NCI-H446 treated with DMSO at 0.1 percent for 48 hours (cell line): ENCODE results near the gene CDCP2.

Experiments used
- DNase-seq: peaks from one replicate; lab custom pipeline; 2025; lab: John Stamatoyannopoulos, UW

The CDCP2 gene

GRCh38 chr1:54136963-54137533 is 15.8 kb downstream of the CDCP2 start:
- DNase-seq = no peak

DNA sequence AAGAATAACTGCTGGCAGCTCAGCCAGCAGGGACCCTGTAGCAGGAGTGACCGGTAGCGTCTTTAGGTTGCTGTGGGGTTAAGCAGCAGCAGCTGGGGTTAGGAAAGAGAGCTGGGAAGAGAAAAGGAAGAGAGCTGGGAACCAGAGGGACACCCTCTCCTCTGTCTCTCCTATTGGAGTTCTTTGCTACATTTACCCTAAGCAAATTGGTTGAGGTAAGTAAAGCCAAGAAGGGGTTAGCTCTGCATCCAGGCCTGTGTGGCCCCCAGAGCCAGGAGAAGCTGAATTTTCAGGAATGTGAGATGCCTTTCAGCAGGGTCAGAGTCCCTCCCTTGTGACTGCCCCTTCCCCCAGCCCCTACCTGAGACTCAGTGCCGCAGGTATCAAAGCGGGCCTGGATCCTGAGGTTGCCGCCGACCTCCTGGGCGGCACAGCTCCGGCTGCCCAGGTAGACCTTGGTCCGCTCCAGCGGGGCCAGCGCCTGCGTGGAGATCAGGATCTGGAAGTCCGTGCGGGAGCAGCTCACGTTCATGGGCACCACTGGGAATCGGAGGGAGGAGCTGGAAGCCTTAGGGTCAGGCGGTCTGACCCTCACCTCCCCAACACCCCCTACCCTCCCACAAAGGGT is 16.4 kb downstream of the CDCP2 start:
- DNase-seq = no peak

- no peak for DNase-seq
Measured at GRCh38 chr1:54135436-54136120, 17.2 kb downstream of the CDCP2 start.

DNA sequence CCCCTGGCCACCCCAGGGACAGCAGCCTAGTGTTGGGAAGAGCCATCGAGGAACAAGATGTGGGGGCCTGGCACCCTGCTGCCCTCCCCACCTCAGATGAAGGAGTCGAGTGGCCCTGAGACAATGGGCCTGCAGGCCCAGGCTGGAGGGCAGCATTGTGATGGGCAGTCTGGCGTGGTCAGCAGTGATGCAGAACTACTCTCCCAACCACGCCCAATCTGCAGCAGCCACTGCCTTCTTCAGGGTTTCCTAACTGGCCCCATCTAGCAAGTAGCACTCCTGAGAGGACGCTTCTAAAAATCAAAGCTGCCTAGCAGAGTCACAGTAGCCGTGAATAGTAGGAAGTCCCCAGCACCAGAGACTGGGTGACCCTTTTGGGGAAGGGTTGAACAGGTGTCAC is 18.5 kb downstream of the CDCP2 start:
- DNase-seq = no peak

DNA sequence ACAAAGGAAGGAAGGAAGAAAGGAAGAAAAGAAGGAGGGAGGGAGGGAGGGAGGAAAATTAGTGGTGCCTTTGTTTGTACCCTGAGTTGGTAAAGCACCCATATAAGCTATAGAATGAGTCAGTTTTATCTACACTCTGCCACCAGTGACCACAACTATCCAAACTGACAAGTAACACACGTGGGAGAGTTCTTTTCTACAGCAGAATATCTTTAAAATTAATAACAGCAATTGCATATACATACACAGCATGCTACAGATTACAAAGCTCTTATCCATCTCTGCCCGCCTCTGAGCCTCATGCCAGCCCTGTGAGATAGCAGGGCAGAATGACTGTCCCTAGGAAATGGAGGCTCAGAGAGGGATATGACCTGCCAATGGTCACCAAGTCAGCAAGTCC is 20.3 kb downstream of the CDCP2 start:
- DNase-seq = no peak

GRCh38 chr1:54131419-54131818 is 21.4 kb downstream of the CDCP2 start:
- DNase-seq = no peak

DNA sequence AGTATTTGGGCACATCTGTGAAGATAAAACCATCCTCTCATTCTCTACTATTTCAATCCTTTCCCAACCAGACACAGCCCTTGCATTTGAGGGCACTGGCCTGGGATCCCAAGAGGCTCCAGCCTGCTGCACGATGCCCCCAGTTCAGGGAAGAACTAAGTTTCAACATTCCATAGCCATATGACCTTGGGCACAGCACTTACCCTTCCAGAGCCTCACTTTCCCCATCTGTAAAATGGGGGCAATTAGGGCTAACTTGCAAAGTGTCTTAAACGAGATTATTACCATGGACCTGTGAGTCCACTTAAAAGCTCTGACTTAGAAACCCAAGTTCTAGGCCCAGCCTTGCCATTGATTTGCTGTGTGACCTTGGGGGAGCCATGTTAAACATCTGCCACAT is 22.9 kb downstream of the CDCP2 start:
- DNase-seq = no peak

- no peak for DNase-seq
Measured at GRCh38 chr1:54127594-54128300, 25.1 kb downstream of the CDCP2 start.

GRCh38 chr1:54126271-54126815 is 26.5 kb downstream of the CDCP2 start:
- DNase-seq = no peak

GRCh38 chr1:54125386-54126070 is 27.3 kb downstream of the CDCP2 start:
- DNase-seq = no peak

DNA sequence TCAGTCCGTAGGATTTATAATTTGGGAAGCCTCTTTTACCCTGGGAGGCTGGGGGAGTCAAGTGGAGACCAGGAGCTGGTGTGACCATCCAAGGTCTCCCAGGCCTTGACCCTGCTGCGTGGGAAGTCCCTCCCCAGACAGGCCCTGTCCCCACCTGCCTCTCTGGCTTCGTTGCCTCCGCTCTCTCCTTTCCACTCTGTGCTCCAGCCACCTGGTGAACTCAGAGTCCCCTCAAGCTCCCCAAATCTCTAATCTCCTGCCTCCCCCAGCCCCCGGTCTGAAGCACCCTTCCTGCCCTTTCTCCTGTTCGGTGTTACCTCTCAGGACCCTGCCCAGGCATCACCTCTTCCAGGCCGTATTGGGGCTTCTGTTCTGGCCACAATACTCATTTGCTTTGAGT is 27.9 kb downstream of the CDCP2 start:
- no peak for DNase-seq

- DNase-seq = no peak
Measured at GRCh38 chr1:54124472-54124871, 28.3 kb downstream of the CDCP2 start.

DNA sequence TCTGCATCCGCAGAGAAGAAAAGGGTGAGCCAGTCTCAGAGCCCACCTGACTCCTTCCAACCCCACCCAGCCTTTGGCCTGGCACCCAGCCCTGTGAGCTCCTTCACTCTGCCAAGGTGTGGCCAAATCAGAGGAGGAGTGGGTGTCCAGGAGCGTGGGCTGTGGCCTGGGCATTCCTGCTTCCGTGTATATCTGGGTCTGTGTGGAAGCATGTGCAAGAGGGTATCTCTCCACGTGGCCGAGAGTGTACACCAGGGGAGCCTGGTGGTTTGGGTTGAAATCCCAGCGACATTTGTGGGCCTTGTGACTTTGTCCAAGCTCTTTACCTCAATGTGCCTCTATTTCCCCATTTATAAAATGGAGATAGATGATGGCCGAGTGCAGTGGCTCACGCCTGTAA is 29.8 kb downstream of the CDCP2 start:
- no peak for DNase-seq

- DNase-seq = no peak
Measured at GRCh38 chr1:54122135-54122751, 30.6 kb downstream of the CDCP2 start.

- no peak for DNase-seq
Measured at GRCh38 chr1:54121482-54122134, 31.2 kb downstream of the CDCP2 start.

GRCh38 chr1:54120698-54121481 is 31.9 kb downstream of the CDCP2 start:
- no peak for DNase-seq

DNA sequence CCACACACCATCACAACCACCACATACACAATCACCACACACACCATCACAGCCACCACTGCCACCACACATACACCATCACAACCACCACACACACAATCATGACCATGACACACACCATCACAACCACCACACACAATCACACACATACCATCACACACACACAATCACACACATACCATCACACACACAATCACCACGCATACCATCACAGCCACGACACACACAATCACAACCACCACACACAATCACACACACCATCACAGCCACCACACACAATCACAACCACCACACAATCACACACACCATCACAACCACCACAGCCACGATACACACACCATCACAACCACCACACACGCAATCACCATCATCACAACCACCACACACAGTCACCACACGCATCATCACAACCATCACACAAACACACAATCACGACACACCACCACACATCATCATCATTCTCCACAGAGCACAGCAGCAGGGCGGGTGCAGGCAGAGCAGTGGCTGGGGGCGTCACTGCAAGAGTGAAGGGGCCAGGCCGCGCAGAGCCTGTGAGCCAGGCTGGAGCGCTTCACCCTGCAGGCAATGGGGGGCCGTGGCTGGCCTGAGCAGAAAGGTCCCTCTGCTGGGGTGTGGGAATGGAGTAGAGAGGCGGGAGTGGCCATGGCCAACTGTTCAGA is 32.6 kb downstream of the CDCP2 start:
- no peak for DNase-seq

DNA sequence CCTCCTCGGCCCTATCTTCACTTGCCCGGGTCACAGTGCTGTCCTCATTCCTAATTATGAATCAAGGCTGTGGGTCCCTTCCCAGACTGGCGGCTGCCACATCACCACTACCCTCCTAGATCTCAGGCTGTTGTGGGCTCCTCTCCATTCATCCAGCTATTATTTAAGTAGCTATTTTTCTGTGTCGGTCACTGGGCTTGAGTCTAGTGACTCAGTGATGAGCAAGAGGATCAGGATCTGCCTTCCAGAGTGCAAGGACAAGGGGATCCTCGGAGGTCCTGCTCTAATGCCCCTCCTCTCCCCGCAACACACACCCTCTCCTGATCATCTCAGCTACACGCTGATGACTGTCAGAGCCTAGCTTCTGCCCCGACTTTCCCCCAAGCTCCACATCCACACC is 34.1 kb downstream of the CDCP2 start:
- DNase-seq = no peak

GRCh38 chr1:54117815-54118563 is 34.8 kb downstream of the CDCP2 start:
- no peak for DNase-seq
